HepG2 (cell line): ENCODE data around the gene SGMS1.

ENCODE experiments used
- BCL3 ChIP-seq: sonication (generic); formaldehyde crosslinking; IDR thresholded peaks from 2 replicates; pipeline ENCODE4 v1.5.1; 2020; ENCODE audit warnings: mild to moderate bottlenecking, missing genetic modification reagents, moderate library complexity
- DMAP1 ChIP-seq: IDR thresholded peaks from 2 replicates; pipeline ENCODE4 v1.6.1; 2016
- EHMT2 ChIP-seq: fragments of 200-600 bp; sonication (generic); IDR thresholded peaks from 2 replicates; pipeline ENCODE4 v1.7.0; 2017; ENCODE audit warnings: antibody characterized with exemption, low read depth, low read length, borderline replicate concordance
- JUN ChIP-seq: sonication (generic); formaldehyde crosslinking; IDR thresholded peaks from 2 replicates; pipeline ENCODE4 v1.4.0; 2020; ENCODE audit warnings: mild to moderate bottlenecking, missing genetic modification reagents
- POLR2A ChIP-seq, 2 experiments: IDR thresholded peaks; 2 replicates each; pipeline ENCODE4 v1.6.1; 2011; ENCODE audit warnings: low read depth in 2 of 2, low read length in 2 of 2, mild to moderate bottlenecking in 1 of 2, moderate library complexity in 1 of 2; ENCODE audit not compliant: insufficient read depth in 1 of 2
- SMAD3 ChIP-seq: sonication (generic); formaldehyde crosslinking; IDR thresholded peaks from 2 replicates; pipeline ENCODE4 v1.4.0; 2020; ENCODE audit warnings: missing genetic modification reagents
- SNRNP70 ChIP-seq: fragments of 200-400 bp; formaldehyde crosslinking; IDR thresholded peaks from 2 replicates; pipeline ENCODE4 v1.6.1; 2017; ENCODE audit warnings: mild to moderate bottlenecking, low read depth, low read length, moderate library complexity
- TBP ChIP-seq: sonication (generic); formaldehyde crosslinking; IDR thresholded peaks from 2 replicates; pipeline ENCODE4 v1.5.0; 2020; ENCODE audit warnings: missing genetic modification reagents
- ZNF337 ChIP-seq: sonication (generic); formaldehyde crosslinking; IDR thresholded peaks from 2 replicates; pipeline ENCODE4 v1.5.1; 2020; ENCODE audit warnings: missing genetic modification reagents, low read depth, mild to moderate bottlenecking, borderline replicate concordance
- ZNF350 ChIP-seq: sonication (generic); formaldehyde crosslinking; IDR thresholded peaks from 2 replicates; pipeline ENCODE4 v1.4.0; 2020; ENCODE audit warnings: mild to moderate bottlenecking, low read depth, missing genetic modification reagents, borderline replicate concordance
- ZNF512 ChIP-seq: sonication (generic); formaldehyde crosslinking; IDR thresholded peaks from 2 replicates; pipeline ENCODE4 v1.4.0; 2020; ENCODE audit warnings: mild to moderate bottlenecking, missing genetic modification reagents
- ZSCAN20 ChIP-seq: sonication (generic); formaldehyde crosslinking; IDR thresholded peaks from 2 replicates; pipeline ENCODE4 v1.4.0; 2020; ENCODE audit warnings: missing genetic modification reagents, mild to moderate bottlenecking, borderline replicate concordance

- TF ChIP-seq ZNF512 (CRISPR knock-in tag) (no peak), SMAD3 (CRISPR knock-in tag) (no peak), TBP (CRISPR knock-in tag) (no peak), EHMT2 (no peak), DMAP1 (CRISPR knock-in tag) (no peak), BCL3 (CRISPR knock-in tag) (no peak), ZNF350 (no peak), POLR2A (IDR thresholded peaks at IDR 0.05; ENCODE audit: insufficient read depth in 1 of 2, low read depth in 2 of 2, low read length in 2 of 2) (no peak), ZNF337 (CRISPR knock-in tag) (no peak), JUN (no peak), ZSCAN20 (CRISPR knock-in tag) (no peak), SNRNP70 (no peak)
These were observed 25.1 kb upstream of the SGMS1 start for GRCh38 chr10:50648935-50649227.
